Activated T-cell treated with anti-CD3 and anti-CD28 coated beads for 4 hours (primary cell): ENCODE results near the gene TLX1.

Experiments used
- DNase-seq: peaks from one replicate; pipeline ENCODE4 v3.0.0-alpha.2; 2020

Gene TLX1

DNA sequence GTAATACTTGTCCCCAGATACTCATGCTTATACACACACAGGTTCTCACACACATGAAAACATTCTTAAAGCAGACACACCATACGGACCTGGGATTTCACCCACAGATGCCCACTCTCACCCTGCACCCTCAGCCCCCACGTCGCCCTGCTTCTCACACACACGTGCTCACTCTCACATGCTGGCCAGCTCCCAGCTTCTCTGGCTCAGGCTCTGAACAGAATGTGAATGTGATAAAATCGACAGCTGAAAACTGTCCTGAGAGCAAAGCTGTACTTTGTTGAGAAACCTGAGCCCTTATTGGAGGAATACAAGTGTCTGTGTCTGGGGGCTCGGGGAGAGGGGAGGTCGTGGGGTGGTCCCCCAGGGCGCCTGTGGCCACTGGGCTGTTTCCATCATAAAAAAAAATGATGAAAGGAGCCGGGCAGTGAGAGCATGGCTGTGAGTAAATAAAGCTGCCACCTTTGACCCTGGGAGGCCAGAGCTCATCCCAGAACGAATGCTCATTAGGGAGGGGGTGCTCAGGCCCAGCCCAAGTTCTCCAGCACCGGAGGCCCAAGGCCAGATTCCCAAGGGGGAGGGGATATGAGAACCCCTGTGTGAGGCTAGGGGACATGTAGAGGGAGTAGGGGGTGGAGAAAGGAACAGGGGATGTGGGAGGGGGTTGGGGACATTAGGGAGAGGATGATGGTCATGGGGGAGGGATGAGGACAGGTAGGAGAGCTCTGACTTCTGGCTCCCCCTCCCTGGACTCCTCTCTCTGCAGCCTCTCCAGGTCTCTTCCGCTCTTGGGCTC lies 18.1 kb upstream of the TLX1 start:
- DNase-seq: no peak

DNA sequence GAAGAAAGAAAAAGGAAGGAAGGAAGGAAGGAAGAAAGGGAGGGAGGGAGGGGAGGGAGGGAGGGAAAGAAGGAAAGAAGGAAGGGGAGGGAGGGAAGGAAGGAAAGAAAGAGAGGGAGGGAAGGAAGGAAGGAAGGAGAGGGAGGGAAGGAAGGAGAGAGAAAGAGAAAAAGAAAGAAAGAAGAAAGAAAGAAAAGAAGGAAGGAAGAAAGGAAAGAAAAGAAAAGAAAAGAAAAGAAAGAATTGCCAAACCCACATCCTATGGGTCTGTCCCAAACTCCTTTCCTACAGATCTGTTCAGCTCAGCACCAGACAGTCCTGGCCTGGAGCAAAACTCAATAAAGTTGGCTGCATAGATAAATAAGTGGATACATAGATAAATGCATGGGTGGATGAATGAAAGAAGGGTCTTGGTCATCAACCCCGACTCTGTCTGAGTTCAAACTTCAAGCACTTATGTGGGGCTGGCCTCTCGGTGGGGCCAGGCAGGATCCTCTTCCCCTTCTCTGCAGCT lies 17.2 kb upstream of the TLX1 start:
- DNase-seq: no peak

DNA sequence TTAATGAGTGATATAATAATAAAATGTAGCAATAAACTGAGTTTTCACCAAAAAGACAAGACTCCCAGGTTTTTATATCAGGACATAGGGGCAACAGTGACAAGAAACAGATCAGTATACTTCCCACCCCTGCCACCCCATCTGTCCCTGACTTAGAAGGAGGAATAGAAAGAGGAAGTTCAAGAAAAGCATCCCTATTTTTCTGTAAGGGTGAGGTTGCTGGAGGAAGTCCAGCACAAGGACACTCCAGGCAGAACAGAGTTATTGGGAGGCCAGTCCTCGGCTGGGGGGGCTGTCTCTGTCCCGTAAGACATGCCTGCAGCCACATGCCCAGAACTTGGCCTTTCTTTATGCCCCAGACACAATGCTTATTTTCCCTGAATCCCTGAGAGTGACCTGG lies 16.5 kb upstream of the TLX1 start:
- no peak for DNase-seq

DNA sequence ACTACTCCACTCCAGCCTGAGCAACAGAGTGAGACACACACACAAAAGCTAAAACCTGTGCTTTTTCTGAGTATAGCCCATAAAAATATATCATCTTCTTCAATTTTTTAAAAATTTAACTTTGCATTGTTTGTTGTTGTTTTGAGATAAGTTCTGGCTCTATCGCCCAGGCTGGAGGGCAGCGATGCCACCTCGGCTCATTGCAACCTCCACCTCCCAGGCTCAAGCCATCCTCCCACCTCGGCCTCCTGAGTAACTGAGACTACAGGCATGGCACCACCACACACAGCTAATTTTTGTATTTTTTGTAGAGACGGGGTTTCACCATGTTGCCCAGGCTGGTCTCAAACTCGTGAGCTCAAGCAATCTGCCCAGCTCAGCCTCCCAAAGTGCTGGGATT lies 14.3 kb upstream of the TLX1 start:
- no peak for DNase-seq

DNA sequence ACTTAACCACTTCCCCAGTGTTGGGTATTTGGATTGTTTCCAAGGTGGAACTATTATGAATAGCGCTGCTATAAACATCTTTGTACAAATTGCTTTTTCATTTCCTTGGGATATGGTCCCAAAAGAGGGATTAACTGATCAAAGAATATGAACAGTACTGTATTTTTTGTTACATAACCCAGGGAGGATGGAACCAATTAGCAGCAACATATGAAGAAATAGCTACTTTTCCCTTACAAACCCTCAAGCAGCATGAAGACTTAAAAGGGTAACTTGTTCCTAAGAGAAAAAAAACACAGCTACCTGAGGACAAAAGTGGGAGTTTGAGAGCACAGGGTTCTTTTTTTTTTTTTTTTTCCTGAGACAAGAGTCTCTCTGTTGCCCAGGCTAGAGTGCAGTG lies 13.1 kb upstream of the TLX1 start:
- DNase-seq: no peak

DNA sequence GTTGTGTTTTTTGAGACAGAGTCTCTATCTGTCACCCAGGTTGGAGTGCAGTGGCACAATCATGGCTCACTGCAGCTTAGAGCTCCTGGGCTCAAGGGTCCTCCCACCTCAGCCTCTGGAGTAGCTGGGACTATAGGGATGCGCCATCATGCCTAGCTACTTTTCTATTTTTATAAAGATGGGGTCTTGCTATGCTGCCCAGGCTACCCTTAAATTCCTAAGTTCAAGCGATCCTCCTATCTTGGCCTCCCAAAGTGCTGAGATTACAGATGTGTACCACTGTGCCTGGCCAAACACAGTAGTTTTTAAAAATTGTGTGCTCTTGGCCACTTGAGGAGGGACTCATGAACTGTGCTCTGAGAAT lies 10.6 kb upstream of the TLX1 start:
- DNase-seq: no peak

DNA sequence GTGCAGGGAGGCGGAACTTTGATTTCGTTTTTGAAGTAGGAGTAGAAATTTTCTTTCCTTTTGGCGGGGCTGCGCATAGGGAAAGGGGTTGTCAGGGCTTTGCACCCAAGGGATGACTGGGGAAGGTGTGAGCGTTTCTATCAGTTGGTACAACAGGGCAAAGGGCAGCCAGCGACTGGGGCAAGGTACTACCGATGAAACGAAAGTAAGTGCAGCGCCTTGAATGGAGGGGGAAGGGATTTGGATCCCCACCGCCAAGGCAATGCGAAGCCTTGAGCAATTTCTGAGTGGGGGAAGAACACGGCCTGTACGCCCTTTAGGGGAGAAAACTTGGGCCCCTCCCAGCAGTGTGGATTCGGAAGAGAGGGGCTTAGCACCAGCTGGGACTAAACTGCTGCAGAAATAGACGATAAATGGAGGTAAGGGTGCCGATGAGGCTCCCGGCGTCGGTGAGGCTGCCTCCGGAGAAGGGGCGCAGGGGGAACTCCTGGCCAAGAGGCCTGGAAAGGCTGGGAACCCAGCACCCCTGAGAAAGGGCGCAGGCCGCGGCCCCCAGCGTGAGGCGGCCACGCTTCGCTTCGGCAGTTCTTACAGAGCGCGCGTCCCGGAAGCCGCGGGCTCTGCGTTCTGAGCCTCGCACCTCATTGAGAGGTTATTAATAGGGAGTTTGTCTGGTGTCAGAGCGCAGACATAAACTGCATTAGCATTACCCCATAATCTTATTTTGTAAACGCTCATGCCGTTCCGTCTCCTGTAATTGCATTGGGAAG lies 10.0 kb upstream of the TLX1 start:
- DNase-seq: no peak

DNA sequence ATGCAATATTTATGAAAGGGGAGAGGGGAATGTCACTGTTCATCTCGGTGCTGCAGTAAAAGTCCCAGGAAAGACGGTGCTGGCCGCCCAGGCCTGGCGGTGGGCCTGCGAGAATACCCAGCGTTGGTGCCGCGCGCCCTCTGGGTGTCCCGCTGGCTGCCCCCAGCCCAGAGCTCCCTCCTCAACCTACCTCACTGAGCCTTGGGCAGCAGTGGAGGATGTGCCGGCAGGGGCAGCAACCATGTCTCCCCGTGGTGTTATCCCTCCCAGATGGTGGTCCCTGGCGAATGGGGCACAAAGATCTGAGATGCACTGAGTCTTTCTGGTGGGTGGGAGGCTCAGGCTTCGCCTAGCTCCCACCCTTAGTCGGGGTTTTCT lies 9.5 kb upstream of the TLX1 start:
- DNase-seq: no peak

DNA sequence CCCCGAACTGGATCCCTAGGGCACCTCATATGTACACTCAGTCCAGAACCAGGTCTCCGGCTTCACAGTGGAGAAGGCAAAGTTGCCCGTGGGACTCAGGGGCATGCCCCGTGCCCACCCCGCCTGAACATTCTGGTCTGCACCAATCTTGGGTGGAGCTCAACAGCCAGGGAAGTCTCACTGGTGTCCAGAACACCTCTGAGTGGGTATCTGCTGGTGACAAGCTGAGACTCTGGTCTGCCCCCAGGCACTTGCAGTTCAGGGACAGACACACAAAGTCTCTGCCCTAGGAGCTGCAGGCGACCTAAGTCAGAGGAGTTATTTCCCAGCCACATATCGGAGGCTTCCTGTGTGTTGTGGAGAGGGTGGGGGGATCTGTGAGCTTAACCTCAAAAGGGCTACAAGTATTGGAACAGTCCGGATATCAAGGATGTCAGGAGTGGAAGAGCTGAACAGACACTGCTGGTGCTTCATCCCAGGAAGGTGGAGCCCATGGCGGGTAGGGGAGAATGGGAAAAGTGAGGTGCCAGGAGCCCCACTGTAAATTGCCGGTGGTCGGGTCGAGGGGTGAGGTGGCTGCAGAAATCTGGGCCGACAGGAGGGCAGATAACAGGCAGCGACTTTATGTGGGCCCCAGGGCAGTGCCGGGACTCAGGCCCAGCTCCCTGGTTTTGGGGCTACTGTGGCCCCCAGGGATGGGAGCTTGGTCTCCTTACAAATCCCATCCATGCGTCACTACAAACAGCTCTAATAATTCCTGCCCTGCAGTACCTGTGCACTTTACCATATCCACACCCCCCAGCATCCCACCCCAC lies 8.6 kb upstream of the TLX1 start:
- no peak for DNase-seq

DNA sequence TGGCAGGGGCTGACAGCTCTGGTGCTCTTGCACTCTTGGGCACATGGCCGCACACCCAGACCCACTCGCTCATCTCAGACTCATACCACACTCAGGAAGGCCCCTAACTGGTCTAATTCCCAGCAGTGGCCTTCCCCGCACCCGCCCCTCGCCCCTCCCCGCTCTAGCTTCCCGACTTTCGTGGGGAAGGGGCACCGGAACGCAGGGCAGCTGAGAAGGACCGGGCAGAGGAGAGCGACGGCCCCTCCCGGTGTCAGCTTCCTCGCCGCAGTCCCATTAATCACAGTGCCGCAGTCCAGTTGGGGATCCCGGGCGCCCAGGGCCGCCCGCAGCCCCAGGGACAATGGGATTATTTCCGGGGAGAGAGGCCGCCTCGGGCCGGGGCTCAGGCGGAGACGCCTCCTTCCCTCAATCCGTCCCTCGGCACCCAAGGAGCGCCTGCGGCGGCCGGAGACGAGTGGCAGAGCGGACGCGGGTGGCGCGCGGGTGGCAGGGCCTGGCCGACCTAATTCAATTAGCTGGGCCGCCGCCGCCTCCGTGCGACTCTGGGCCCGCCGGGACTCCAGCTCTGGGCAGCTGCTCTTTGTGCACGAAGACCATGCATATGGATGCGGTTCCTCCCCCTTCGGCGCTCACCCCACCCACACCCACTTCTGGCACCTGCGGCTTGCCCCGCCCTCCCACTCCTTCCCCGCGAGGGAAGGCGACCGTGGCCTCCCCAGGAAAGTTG lies 7.8 kb upstream of the TLX1 start:
- no peak for DNase-seq

DNA sequence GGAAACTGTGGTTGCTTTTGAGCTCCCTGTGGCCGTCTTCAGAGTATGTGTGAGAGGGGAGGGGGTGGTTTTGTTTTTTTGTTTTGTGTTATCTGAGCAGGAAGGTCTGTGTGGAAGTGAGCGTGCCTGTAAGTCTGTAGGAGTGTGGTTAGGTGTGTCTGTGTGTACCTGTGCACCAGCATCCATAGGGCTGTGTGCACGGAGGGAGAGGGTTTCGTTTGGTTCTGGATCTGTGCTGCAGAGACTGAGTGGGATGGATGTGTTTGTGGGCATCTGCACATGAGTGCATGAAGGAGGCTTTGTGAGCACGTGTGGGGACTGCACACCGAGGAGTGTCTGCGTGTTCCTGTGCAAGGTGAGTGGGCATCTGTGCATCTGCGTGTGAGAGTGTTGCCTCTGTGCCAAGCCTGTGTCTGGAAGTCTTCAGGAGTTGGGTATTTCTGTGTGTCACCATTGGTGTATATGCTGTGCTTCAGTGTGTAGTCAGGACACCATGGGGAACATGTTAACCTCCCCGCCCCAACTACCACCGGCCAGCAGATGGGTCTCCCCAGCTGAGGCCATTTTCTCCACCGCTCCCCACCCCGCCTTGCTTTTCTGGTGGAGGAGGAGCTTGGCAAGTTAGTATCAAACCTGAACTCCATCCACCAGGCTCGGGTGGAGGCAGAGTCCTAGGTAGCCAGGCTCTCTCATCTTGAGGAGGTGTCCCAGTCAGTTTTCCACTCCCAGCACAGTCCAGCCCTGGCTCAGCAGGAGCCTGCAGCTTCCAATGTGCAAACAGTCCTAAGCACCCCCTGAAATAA lies 7.1 kb upstream of the TLX1 start:
- no peak for DNase-seq

DNA sequence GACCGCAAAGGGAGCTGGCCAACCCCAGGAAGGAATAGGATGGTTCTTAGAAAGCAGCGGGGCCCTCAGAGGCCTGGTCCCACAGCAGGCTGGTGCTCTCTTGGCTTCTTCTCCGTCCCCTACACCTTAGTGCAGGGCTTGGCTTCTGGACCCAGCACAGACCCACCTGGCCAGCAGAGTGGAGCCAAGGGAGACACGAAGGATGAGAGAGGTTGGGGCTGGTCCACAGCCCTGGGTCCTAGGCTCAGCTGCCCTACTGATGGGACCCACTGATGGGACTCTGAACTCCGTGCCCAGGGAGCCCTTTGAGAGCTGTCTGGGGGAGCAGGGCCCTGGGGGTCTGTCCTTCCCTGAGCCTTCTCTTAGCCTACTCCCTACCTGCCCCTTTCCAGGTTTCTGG lies 6.2 kb upstream of the TLX1 start:
- DNase-seq: no peak

DNA sequence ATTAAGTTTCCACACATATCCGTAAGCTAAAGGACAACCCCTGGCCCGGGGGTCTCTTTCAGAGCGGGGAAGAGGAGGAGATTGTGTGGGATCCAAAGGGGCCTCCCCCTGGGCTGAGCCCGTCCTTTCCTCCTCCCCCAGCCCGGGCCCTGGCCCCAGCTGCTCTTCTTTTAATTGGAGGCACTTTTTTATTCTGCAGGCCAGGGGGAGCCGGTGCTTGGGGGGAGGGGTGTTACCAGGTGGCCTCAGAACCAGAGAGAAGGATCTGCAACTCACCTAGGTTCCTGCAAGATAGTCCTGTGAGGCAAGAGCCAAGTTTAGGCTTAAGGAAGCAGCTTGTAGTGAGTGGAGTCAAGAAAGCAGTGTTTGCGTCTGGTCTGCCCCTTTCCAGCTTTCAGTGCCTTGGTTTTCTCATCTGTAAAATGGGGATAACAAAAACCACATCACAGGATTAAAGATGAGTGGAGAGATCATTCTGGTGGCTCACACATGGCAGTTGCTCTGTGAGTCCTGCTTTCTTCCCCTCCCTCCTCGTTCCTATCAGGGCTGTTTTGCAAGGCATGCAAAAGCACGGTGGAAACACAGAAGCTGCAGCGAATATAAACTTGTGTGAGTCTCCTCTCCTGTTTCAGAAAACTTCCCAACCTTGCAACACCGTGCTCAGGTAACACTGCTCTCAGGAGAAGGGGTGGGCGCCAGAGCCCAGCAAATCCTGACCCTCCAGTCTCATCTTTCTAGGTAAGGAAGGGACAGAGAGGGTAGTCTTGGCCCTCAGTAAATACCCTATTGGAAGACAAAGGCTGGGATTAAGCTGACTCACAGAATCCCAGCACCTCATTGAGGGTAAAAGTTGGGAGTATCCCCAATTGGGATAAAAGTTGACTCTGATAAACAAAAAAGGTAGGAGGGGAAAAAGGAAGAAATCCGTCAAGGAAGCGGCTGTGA lies 4.1 kb upstream of the TLX1 start:
- DNase-seq: no peak

DNA sequence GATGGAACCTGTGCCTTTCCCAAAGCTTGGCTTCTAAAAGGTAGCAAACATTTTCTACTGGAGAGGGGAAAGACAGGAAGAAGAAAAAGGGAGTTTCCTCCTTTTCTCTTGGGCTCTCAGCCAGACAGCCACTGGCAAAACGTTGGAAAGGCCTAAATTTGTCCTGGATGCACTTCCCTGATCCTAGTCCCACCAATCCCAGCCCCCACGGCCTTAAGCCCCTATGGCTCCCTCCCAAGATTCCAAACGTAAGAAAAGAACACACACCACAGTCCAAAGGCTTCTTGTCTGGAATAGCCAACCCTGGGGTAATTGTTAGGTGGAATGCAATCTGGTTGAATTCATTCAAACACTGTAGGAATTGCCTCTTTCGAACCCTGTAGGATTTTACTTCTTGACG lies 959 bp upstream of the TLX1 start:
- no peak for DNase-seq

DNA sequence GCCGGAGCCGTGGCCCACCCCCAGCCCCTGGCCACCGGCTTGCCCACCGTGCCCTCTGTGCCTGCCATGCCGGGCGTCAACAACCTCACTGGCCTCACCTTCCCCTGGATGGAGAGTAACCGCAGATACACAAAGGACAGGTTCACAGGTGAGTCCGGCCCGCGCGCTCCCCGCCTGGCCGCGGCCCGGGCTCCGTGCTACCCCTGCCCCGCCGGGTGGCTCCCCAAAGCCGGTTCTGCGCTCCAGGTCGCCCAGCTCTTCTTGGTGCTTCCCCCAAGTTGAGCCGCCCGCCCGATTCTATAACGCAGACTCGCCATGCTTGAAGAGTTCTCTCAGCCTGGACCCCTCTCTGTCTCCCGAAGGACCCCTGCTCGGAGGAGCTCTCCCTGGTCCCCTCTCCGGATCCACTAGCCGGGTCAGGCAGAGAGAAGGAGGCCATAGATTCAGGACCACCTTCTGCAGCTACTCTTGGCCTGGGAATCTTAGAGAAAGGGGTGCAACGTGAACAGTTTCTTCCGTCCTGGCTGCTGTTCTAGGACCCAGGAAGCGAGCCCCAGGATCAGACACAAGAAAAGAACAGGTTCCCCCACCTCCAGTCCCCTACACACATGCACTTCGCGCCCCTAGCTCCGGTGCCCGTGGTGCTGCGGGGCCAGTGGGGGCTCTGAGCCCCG lies 999 bp downstream of the TLX1 start:
- no peak for DNase-seq

DNA sequence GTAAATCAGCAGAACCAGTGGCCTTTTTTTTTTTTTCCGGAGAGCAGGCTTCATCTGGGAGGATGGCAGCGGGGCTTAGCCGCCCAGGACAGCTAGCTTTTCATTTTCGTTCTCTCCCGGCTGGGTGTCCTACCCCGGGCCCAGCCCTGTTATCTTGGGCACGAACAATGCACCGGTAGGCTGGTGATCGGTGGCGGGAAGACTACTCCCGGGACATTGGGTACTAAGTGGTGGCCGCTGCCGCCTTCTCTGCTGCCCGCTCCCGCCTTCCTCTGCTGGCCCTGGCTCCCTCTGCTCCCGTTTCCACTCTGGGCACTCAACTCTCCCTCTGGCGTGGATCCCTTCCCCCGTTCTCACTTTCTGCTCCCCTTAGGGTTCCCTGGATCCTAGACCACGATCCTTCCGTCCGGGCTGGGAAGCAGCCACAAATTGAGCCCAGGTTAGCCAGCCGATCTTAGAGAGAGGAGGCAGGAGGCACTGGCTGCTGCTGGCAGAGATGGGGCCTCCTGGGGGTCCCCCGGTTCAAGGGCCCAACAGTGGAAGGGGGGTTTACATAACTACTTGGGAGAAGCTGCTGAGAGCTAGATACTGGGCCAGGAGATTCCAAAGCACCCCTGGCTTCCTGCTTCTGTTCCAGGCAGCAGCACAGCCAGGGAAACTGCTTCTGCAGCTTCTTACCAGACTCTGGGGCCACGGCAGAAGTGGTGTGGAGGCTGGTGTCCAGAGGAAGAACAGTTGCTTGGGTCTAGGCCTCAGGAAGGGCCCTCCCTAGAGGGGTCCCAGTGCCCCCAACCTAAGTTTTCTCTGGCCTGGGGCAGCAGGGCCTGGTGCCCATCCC lies 1.8 kb downstream of the TLX1 start:
- no peak for DNase-seq

DNA sequence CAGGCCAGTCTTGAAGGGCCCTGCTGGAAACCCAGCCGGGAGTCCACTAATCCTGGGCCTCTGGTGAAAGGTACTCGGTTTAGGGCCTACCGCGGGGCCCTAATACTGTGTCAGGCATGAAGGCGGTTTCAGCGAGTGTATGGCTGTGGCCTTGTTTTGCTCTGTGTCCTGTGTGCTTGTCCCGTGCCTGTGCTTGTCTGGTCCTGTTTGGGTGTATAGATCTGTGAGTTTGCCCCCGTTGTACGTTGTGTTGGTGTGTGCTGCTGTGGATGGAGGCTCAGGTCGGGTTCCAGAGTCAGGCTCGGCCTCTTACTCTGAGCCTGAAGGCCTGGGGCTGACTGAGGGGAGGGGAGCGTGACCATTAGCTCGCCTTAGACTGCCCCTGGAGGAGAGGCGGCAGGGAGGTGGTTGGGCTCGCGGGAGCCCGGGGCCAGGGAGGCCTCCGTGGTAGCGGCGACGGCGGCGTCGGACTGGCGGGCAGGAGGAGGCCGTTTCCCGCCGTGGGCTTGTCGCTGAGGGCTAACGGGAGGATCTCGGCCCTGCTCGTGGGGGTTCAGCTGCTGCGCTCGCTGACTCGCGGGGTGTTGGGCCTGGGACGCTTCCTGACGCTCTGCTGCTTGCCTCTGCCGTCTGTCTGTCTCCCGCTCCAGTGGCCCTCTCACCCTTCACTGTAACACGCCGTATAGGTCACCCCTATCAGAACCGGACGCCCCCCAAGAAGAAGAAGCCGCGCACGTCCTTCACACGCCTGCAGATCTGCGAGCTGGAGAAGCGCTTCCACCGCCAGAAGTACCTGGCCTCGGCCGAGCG lies 2.6 kb downstream of the TLX1 start:
- DNase-seq: no peak
